ENCODE results near the gene LRG1. TPM values are rescaled to one million over a fixed set of nuclear protein-coding genes. Genes with fewer than 3 reads are reported as not detected.

LRG1 gene
- total RNA-seq, 4 donors from 2014 or later = 2.1 to 8.5 TPM; not detected in 2

DNA sequence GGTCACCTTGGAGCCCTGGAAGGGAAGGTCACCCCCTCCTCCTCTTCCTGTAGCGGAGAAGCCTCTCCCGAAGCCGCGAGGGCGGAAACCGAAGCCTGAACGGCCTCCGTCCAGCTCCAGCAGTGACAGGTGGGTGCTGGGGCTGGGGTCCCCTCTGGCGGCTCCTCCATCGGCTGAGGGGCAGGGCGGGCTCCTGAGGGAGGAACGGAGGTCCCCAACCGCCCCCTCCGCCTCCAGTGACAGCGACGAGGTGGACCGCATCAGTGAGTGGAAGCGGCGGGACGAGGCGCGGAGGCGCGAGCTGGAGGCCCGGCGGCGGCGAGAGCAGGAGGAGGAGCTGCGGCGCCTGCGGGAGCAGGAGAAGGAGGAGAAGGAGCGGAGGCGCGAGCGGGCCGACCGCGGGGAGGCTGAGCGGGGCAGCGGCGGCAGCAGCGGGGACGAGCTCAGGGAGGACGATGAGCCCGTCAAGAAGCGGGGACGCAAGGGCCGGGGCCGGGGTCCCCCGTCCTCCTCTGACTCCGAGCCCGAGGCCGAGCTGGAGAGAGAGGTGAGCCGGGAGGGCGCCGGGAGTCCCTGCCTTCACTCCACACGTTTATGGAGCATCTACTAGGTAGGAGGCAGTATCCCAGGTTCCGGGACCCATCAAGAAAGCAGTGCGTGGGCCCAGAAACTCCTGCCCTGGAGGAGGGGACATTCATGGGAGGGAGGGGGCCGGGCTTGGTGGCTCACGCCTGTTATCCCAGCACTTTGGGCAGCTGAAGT, 45.7 kb downstream of the LRG1 start:
- TF ChIP-seq, protein P1, sequence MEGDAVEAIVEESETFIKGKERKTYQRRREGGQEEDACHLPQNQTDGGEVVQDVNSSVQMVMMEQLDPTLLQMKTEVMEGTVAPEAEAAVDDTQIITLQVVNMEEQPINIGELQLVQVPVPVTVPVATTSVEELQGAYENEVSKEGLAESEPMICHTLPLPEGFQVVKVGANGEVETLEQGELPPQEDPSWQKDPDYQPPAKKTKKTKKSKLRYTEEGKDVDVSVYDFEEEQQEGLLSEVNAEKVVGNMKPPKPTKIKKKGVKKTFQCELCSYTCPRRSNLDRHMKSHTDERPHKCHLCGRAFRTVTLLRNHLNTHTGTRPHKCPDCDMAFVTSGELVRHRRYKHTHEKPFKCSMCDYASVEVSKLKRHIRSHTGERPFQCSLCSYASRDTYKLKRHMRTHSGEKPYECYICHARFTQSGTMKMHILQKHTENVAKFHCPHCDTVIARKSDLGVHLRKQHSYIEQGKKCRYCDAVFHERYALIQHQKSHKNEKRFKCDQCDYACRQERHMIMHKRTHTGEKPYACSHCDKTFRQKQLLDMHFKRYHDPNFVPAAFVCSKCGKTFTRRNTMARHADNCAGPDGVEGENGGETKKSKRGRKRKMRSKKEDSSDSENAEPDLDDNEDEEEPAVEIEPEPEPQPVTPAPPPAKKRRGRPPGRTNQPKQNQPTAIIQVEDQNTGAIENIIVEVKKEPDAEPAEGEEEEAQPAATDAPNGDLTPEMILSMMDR (IDR thresholded peaks at IDR 0.05) = no peak
- TF ChIP-seq POLR2A (IDR thresholded peaks at IDR 0.05) (no peak), POLR2AphosphoS5 (IDR thresholded peaks at IDR 0.05) (no peak), EP300 (IDR thresholded peaks at IDR 0.05) (no peak)
- no peaks in the 10 kb centered on the region for H3K9me3 ChIP-seq
- WGBS, 2 donors (ENCODE audit: low coverage in 1 of 2) = 95% methylated on average over 11 of the region's 61 CpGs; no CpG with 5 or more reads in 1 of the 2 donors
- H3K27ac ChIP-seq = no peak overlapping the region
- no peak for ATAC-seq
- peaks cover 0 to 89% of the 10 kb centered on the region in 2 donors for H3K36me3 ChIP-seq
- H3K27me3 ChIP-seq = no peaks in the 10 kb centered on the region
- H3K4me3 ChIP-seq = no peak overlapping the region
- no peaks in the 10 kb centered on the region for H3K4me1 ChIP-seq

DNA sequence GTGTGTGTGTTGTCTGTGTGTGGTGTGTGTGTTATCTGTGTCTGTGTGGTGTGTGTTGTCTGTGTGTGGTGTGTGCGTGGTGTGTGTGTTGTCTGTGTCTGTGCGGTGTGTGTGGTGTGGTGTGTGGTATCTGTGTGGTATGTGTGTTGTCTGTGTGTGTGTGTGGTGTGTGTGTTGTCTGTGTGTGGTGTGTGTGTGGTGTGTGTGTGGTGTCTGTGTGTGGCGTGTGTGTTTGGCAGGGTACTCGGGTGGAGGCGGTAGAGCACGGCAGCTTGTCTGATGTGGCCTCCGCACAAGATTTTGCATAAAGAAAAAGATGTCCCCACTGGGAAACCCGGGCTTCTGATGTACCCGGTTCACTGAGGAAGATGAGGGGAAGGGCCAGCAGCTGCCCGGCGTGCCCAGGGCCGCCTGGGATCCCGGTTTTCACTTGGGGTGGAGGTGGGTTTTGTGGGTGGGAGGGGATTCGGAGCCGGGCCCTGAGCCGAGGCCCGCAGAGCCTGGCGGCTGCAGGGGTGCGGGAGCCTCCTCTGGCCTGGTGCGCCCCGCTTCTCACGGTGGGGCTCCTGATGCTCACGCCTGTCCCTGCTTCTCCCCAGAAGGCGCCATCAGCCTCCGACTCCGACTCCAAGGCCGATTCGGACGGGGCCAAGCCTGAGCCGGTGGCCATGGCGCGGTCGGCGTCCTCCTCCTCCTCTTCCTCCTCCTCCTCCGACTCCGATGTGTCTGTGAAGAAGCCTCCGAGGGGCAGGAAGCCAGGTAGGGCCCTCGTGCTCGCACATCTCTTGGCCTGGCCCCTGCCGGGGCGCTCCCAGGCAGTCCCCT, 46.5 kb downstream of the LRG1 start:
- ATAC-seq = no peak
- Histone ChIP-seq H3K9me3 (no peaks in the 10 kb centered on the region), H3K4me3 (no peak overlapping the region), H3K27ac (no peak overlapping the region), H3K36me3 (peaks cover 0 to 89% of the 10 kb centered on the region in 2 donors), H3K27me3 (no peaks in the 10 kb centered on the region), H3K4me1 (no peaks in the 10 kb centered on the region)
- TF ChIP-seq POLR2A (IDR thresholded peaks at IDR 0.05) = no peak
- TF ChIP-seq, protein P1 (IDR thresholded peaks at IDR 0.05) = no peak
- no peak for TF ChIP-seq EP300 (IDR thresholded peaks at IDR 0.05)
- TF ChIP-seq POLR2AphosphoS5 (IDR thresholded peaks at IDR 0.05) = no peak
- 86 to 95% methylated on average over 4 to 14 of the region's 41 CpGs for WGBS, 2 donors (ENCODE audit: low coverage in 1 of 2)

DNA sequence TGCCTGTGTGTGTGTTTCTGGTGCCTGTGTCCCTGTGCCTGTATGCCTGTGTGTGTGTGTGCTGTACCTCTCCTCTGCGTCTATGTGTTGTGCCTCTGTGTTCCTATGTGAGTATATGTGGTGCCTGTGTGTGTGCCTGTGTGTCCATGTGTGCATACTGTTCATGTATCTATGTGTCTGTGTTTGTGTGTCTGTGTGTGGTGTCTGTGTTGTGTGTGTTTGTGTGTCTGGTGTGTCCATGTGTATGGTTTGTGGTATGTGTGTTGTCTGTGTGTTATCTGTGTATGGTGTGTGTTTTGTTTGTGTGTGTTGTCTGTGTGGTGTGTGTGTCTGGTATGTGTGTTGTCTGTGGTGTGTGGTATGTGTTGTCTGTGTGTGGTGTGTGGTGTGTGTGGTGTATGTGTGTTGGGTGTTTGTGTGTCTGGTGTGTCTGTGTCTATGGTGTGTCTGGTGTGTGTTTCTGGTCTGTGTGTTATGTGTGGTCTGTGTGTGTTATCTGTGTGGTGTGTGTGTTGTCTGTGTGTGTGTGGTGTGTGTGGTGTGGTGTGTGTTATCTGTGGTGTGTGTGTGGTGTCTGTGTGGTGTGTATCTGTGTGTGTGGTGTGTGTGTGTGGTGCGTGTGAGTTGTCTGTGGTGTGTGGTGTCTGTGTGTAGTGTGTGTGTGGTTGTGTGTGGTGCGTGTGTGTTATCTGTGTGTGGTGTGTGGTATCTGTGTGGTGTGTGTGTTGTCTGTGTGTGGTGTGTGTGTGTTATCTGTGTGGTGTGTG, 47.3 kb downstream of the LRG1 start:
- ATAC-seq = no peak
- Histone ChIP-seq H3K4me1 (no peaks in the 10 kb centered on the region), H3K36me3 (peaks cover 0 to 89% of the 10 kb centered on the region in 2 donors), H3K9me3 (no peaks in the 10 kb centered on the region), H3K27me3 (no peaks in the 10 kb centered on the region), H3K27ac (no peak overlapping the region), H3K4me3 (no peak overlapping the region)
- WGBS, 2 donors (ENCODE audit: low coverage in 1 of 2) = 85% methylated on average over 2 of the region's 3 CpGs; no CpG with 5 or more reads in 1 of the 2 donors
- no peak for TF ChIP-seq POLR2AphosphoS5 (IDR thresholded peaks at IDR 0.05)
- no peak for TF ChIP-seq POLR2A (IDR thresholded peaks at IDR 0.05)

DNA sequence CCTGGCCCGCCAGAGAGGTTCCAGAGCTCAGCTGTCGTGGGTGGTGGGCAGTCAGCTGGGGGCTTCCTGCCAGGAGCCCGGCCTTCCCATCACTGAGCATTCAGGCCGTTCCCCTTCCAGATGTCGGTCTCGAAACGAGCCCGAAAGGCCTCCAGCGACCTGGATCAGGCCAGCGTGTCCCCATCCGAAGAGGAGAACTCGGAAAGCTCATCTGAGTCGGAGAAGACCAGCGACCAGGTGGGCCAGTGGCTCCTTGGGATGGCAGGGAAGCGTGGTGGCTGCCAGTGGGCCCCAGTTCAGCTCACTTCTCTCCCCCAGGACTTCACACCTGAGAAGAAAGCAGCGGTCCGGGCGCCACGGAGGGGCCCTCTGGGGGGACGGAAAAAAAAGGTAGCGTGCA, 48.4 kb downstream of the LRG1 start:
- no peak overlapping the region for H3K4me3 ChIP-seq
- WGBS, 2 donors (ENCODE audit: low coverage in 1 of 2) = 80% methylated on average over 1 of the region's 21 CpGs; no CpG with 5 or more reads in 1 of the 2 donors
- no peak for ATAC-seq
- no peaks in the 10 kb centered on the region for H3K9me3 ChIP-seq
- no peaks in the 10 kb centered on the region for H3K27me3 ChIP-seq
- TF ChIP-seq, protein P1 (IDR thresholded peaks at IDR 0.05) = no peak
- TF ChIP-seq EP300 (IDR thresholded peaks at IDR 0.05) = no peak
- TF ChIP-seq POLR2A (IDR thresholded peaks at IDR 0.05) = no peak
- no peak for TF ChIP-seq POLR2AphosphoS5 (IDR thresholded peaks at IDR 0.05)
- H3K36me3 ChIP-seq = peaks cover 0 to 89% of the 10 kb centered on the region in 2 donors
- H3K27ac ChIP-seq = no peak overlapping the region
- no peaks in the 10 kb centered on the region for H3K4me1 ChIP-seq

DNA sequence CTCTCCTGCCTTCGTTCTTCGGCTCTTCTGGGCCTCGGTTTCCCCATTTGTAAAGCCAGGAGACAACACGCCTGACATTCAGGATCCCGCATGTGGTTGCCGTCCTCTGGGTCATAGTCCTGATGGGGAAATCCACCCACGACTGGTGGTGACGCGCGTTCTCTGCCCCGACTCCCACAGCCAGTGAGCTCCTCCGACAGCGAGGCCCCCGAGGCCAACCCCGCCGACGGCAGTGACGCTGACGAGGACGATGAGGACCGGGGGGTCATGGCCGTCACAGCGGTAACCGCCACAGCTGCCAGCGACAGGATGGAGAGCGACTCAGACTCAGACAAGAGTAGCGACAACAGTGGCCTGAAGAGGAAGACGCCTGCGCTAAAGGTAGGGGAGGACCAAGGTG, 51.3 kb downstream of the LRG1 start:
- H3K27me3 ChIP-seq = no peaks in the 10 kb centered on the region
- no peaks in the 10 kb centered on the region for H3K9me3 ChIP-seq
- ATAC-seq = no peak
- H3K4me3 ChIP-seq = no peak overlapping the region
- H3K36me3 ChIP-seq = peaks cover 0 to 80% of the 10 kb centered on the region in 2 donors
- H3K27ac ChIP-seq = no peak overlapping the region
- TF ChIP-seq POLR2AphosphoS5 (IDR thresholded peaks at IDR 0.05) (no peak), POLR2A (IDR thresholded peaks at IDR 0.05) (no peak), EP300 (IDR thresholded peaks at IDR 0.05) (no peak)
- TF ChIP-seq, protein P1 (IDR thresholded peaks at IDR 0.05) = no peak
- 96% methylated on average over 6 of the region's 29 CpGs; no CpG with 5 or more reads in 1 of the 2 donors for WGBS, 2 donors (ENCODE audit: low coverage in 1 of 2)
- H3K4me1 ChIP-seq = no peaks in the 10 kb centered on the region

All from gastroesophageal sphincter (tissue), 4 donors.